GM23338 (cell line): Measurements from ENCODE around the gene STAMBPL1. TPM values are rescaled to one million over a fixed set of nuclear protein-coding genes. Genes with fewer than 3 reads are reported as not detected.

Experiments used
- ATAC-seq: fragments of 200-7000 bp; cut with Tn5 transposase; 3 replicates; pipeline ENCODE4 v1.9.1; 2020
- DNase-seq: peaks from one replicate; pipeline ENCODE4 v3.0.0-alpha.2; 2015; ENCODE audit warnings: low spot score
- H2AFZ ChIP-seq: fragments of 200-600 bp; sonication (generic); 2 replicates; pipeline ENCODE4 v1.8.0; 2016; ENCODE audit warnings: antibody characterized with exemption, mild to moderate bottlenecking, moderate library complexity
- H3F3A ChIP-seq: fragments of 200-600 bp; sonication (generic); replicated peaks from 2 replicates; pipeline ENCODE4 v1.8.0; 2017; ENCODE audit warnings: antibody characterized with exemption, mixed run types, low read depth
- H3K27ac ChIP-seq: fragments of 200-600 bp; sonication (generic); 2 replicates; pipeline ENCODE4 v1.6.1; 2016; ENCODE audit warnings: low read depth
- H3K27me3 ChIP-seq: fragments of 200-600 bp; sonication (generic); 2 replicates; pipeline ENCODE4 v1.8.0; 2016; ENCODE audit warnings: mild to moderate bottlenecking, mixed run types, moderate library complexity; ENCODE audit not compliant: insufficient read depth
- H3K36me3 ChIP-seq: fragments of 200-600 bp; sonication (generic); 2 replicates; pipeline ENCODE4 v1.8.0; 2016; ENCODE audit warnings: mild to moderate bottlenecking; ENCODE audit not compliant: insufficient read depth
- H3K4me1 ChIP-seq: fragments of 200-600 bp; sonication (generic); 2 replicates; pipeline ENCODE4 v1.8.0; 2016; ENCODE audit warnings: mild to moderate bottlenecking, moderate library complexity; ENCODE audit not compliant: insufficient read depth
- H3K4me2 ChIP-seq: fragments of 200-600 bp; sonication (generic); 2 replicates; pipeline ENCODE4 v1.7.1; 2017; ENCODE audit warnings: mixed run types
- H3K4me3 ChIP-seq: fragments of 200-600 bp; sonication (generic); 2 replicates; pipeline ENCODE4 v1.6.1; 2016; ENCODE audit warnings: mixed run types
- H3K79me2 ChIP-seq: fragments of 200-600 bp; sonication (generic); replicated peaks from 2 replicates; pipeline ENCODE4 v1.8.0; 2017; ENCODE audit warnings: mild to moderate bottlenecking; ENCODE audit not compliant: insufficient read depth
- H3K9me2 ChIP-seq: fragments of 200-600 bp; sonication (generic); 2 replicates; pipeline ENCODE4 v1.8.0; 2017; ENCODE audit not compliant: insufficient read depth
- H4K20me1 ChIP-seq: fragments of 200-600 bp; sonication (generic); replicated peaks from 2 replicates; pipeline ENCODE4 v1.8.0; 2017; ENCODE audit warnings: mild to moderate bottlenecking; ENCODE audit not compliant: insufficient read depth
- H3K27ac Mint-ChIP-seq: 2 replicates; pipeline ENCODE4 v1.8.0; 2020; ENCODE audit warnings: inconsistent platforms, mild to moderate bottlenecking, moderate library complexity, mixed read lengths
- H3K27me3 Mint-ChIP-seq: 3 replicates; pipeline ENCODE4 v1.8.0; 2022; ENCODE audit warnings: low read depth, mild to moderate bottlenecking, moderate library complexity, mixed read lengths, inconsistent platforms; ENCODE audit not compliant: insufficient read depth, poor library complexity
- H3K36me3 Mint-ChIP-seq: 3 replicates; pipeline ENCODE4 v1.8.0; 2021; ENCODE audit warnings: low read depth, mild to moderate bottlenecking, inconsistent platforms, moderate library complexity, mixed read lengths
- H3K4me1 Mint-ChIP-seq: 3 replicates; pipeline ENCODE4 v1.8.0; 2020; ENCODE audit warnings: mild to moderate bottlenecking, inconsistent platforms, mixed read lengths
- H3K4me3 Mint-ChIP-seq: 3 replicates; pipeline ENCODE4 v1.8.0; 2021; ENCODE audit warnings: moderate library complexity, mild to moderate bottlenecking, inconsistent platforms, mixed read lengths
- H3K9me3 Mint-ChIP-seq: 3 replicates; pipeline ENCODE4 v1.8.0; 2020; ENCODE audit warnings: moderate library complexity, mild to moderate bottlenecking, inconsistent platforms, mixed read lengths
- CREB1 ChIP-seq: fragments of 250-450 bp; sonication (Bioruptor Pico); IDR thresholded peaks from 2 replicates; pipeline ENCODE4 v1.5.0; 2020; ENCODE audit warnings: low read depth, mild to moderate bottlenecking, moderate library complexity
- EZH2 ChIP-seq: fragments of 200-600 bp; sonication (generic); IDR thresholded peaks from one replicate; pipeline ENCODE4 v1.8.0; 2017; ENCODE audit warnings: antibody characterized with exemption, mild to moderate bottlenecking, low read depth; ENCODE audit not compliant: unreplicated experiment
- JUNB ChIP-seq: IDR thresholded peaks from one replicate; pipeline ENCODE4 v1.6.1; 2016; ENCODE audit warnings: antibody characterized with exemption; ENCODE audit not compliant: unreplicated experiment
- NANOG ChIP-seq: IDR thresholded peaks from 2 replicates; pipeline ENCODE4 v1.6.1; 2016; ENCODE audit warnings: antibody characterized with exemption, borderline replicate concordance
- POLR2AphosphoS5 ChIP-seq: IDR thresholded peaks from 2 replicates; pipeline ENCODE4 v1.6.1; 2016; ENCODE audit warnings: antibody characterized with exemption, low read depth
- REST ChIP-seq: IDR thresholded peaks from one replicate; pipeline ENCODE4 v1.6.1; 2018; ENCODE audit warnings: antibody characterized with exemption; ENCODE audit not compliant: unreplicated experiment
- ZNF114 ChIP-seq: fragments of 250-450 bp; sonication (Bioruptor Pico); IDR thresholded peaks from 2 replicates; pipeline ENCODE4 v1.5.0; 2020; ENCODE audit warnings: mild to moderate bottlenecking, moderate library complexity
- ZNF331 ChIP-seq: fragments of 250-450 bp; sonication (Bioruptor Pico); IDR thresholded peaks from 2 replicates; pipeline ENCODE4 v1.5.0; 2020; ENCODE audit warnings: low read depth, mild to moderate bottlenecking, moderate library complexity
- ZNF462 ChIP-seq: fragments of 250-450 bp; sonication (Bioruptor Pico); IDR thresholded peaks from 2 replicates; pipeline ENCODE4 v1.5.0; 2020; ENCODE audit warnings: mild to moderate bottlenecking, moderate library complexity
- polyA plus RNA-seq: library from polyadenylated mRNA; unstranded; fragments of >200 nt; fragmentation: Nextera tagmentation; extraction: Ambion mirVana; gene quantifications from 2 replicates; pipeline ENCODE4 v1.2.1, GENCODE V29; 2016
- total RNA-seq: library from RNA; depleted of rRNA; stranded (reverse); fragments of >200 nt; shearing (Covaris generic); gene quantifications from 2 replicates; pipeline ENCODE4 v1.2.3, GENCODE V29; 2014

STAMBPL1 gene
- total and polyA plus RNA-seq, 2 experiments from 2014 or later = 2.5 to 11.5 TPM

- TF ChIP-seq EZH2 = no peak
Measured at GRCh38 chr10:88833156-88833555, 46.9 kb upstream of the STAMBPL1 start (continued).

GRCh38 chr10:88833723-88834122, 46.3 kb upstream of the STAMBPL1 start:
- TF ChIP-seq ZNF331 (CRISPR knock-in tag) = no peak
- no peak for TF ChIP-seq NANOG
- TF ChIP-seq REST = no peak
- TF ChIP-seq ZNF462 = no peak
- TF ChIP-seq ZNF114 (CRISPR knock-in tag) = no peak
- TF ChIP-seq EZH2 = no peak
- TF ChIP-seq JUNB = no peak
- no peak for TF ChIP-seq POLR2AphosphoS5
- no peak for TF ChIP-seq CREB1
- Mint-ChIP-seq H3K36me3 (no peaks in the 10 kb centered on the region), H3K4me1 (no peaks in the 10 kb centered on the region), H3K27ac (no peak overlapping the region), H3K27me3 (no peaks in the 10 kb centered on the region), H3K9me3 (no peaks in the 10 kb centered on the region), H3K4me3 (no peak overlapping the region)
- no peak overlapping the region for H3K4me3 ChIP-seq
- no peak for DNase-seq
- no peak overlapping the region for H2AFZ ChIP-seq
- no peak overlapping the region for H3K27ac ChIP-seq
- H3K36me3 ChIP-seq = no peaks in the 10 kb centered on the region
- no peak overlapping the region for H3K4me2 ChIP-seq
- no peaks in the 10 kb centered on the region for H3K79me2 ChIP-seq
- H3K4me1 ChIP-seq = no peaks in the 10 kb centered on the region
- ATAC-seq = no peak
- no peaks in the 10 kb centered on the region for H3K27me3 ChIP-seq
- H4K20me1 ChIP-seq = no peaks in the 10 kb centered on the region
- H3F3A ChIP-seq = no peaks in the 10 kb centered on the region
- H3K9me2 ChIP-seq = no peaks in the 10 kb centered on the region
